ENCODE measurements around the gene TNFAIP8L3.
"Not testable (repeated sequence)": the region's sequence is repeated elsewhere in the genome, so short reads cannot be mapped to it uniquely, and the experiment has no call there.

- not testable (repeated sequence) for TF ChIP-seq ZBTB8A (IDR thresholded peaks at IDR 0.05; ENCODE audit: partially characterized antibody); TCF7 (IDR thresholded peaks at IDR 0.05; ENCODE audit: borderline replicate concordance); NCOR1 (IDR thresholded peaks at IDR 0.05); ZBTB49 (CRISPR knock-in tag; IDR thresholded peaks at IDR 0.05; ENCODE audit: borderline replicate concordance); ZNF224 (CRISPR knock-in tag; IDR thresholded peaks at IDR 0.05); ZNF143 (CRISPR knock-in tag; IDR thresholded peaks at IDR 0.05); JUN (IDR thresholded peaks at IDR 0.05; ENCODE audit: borderline replicate concordance, low read depth, low read length); JUN (CRISPR knock-in tag; IDR thresholded peaks at IDR 0.05; ENCODE audit: borderline replicate concordance); E2F1 (CRISPR knock-in tag; IDR thresholded peaks at IDR 0.05); ZNF140 (CRISPR knock-in tag; IDR thresholded peaks at IDR 0.05); ZNF124 (CRISPR knock-in tag; IDR thresholded peaks at IDR 0.05); CTCF (IDR thresholded peaks at IDR 0.05 in 2 of 3, conservative IDR thresholded peaks at IDR 0.05 in 1 of 3; ENCODE audit: insufficient read depth in 2 of 3, low read depth in 1 of 3, low read length in 3 of 3); ZNF274 (IDR thresholded peaks at IDR 0.05; ENCODE audit: borderline replicate concordance, low read depth, low read length)
Observed at GRCh38 chr15:51037474-51037873, 57.2 kb downstream of the TNFAIP8L3 start.

Data from K562 (cell line).